Ovary (tissue), 9 donors: ENCODE results near the gene UGT1A5. TPM values are rescaled to one million over a fixed set of nuclear protein-coding genes. Genes with fewer than 3 reads are reported as not detected.

Experiments used
- DNase-seq, 5 donors: peaks; one replicate each; pipeline ENCODE4 v3.0.0-alpha.2; 2019 to 2020
- H3K27ac ChIP-seq, 2 donors: fragments of 200-600 bp; one replicate each; pipeline versions ENCODE4 v1.5.1 to v1.8.0; 2019 to 2022
- H3K27me3 ChIP-seq: fragments of 200-600 bp; one replicate; pipeline ENCODE4 v1.8.0; 2022
- H3K36me3 ChIP-seq: fragments of 200-600 bp; sonication (generic); one replicate; pipeline ENCODE4 v1.5.1; 2019
- H3K4me1 ChIP-seq: one replicate; pipeline ENCODE4 v1.8.1; 2013; ENCODE audit warnings: mild to moderate bottlenecking, moderate library complexity; ENCODE audit not compliant: insufficient read depth
- H3K4me3 ChIP-seq: fragments of 200-600 bp; sonication (generic); one replicate; pipeline ENCODE4 v1.5.1; 2017
- H3K9me3 ChIP-seq, 2 donors: fragments of 200-600 bp in 1 of 2; sonication (generic) in 1 of 2; one replicate each; pipeline versions ENCODE4 v1.5.1 to v1.8.1; 2013 to 2019; ENCODE audit warnings: mild to moderate bottlenecking in 1 of 2, moderate library complexity in 1 of 2
- EP300 ChIP-seq: sonication (generic); formaldehyde crosslinking; IDR thresholded peaks from one replicate; pipeline ENCODE4 v1.6.1; 2017; ENCODE audit warnings: antibody characterized with exemption
- POLR2A ChIP-seq: fragments of 450-650 bp; IDR thresholded peaks from one replicate; pipeline ENCODE4 v1.6.1; 2017; ENCODE audit warnings: antibody characterized with exemption, mild to moderate bottlenecking, moderate library complexity
- WGBS, 3 donors: extraction: QIAGEN DNeasy Blood & Tissue Kit in 1 of 3; methylation state at CpG; one replicate each; pipeline versions ENCODE4 v1.1.5 to v1.1.7; 2013 to 2017; 5-methylcytosine and 5-hydroxymethylcytosine counted together
- intact Hi-C, 4 donors: fragments of 100-400 bp; cut with DNase I; formaldehyde crosslinking; loops; one replicate each; pipeline versions ENCODE4 v1.11.0 to v1.15.1; 2022 to 2023
- polyA plus RNA-seq, 2 donors: library from polyadenylated mRNA; stranded (reverse); fragments of 200-250 nt in 1 of 2; fragments of 350-450 nt in 1 of 2; fragmentation: Illumina TruSeq in 1 of 2; extraction: RNeasy Lipid Tissue Mini Kit (QIAGEN cat#74804) in 1 of 2; gene quantifications; one replicate each; pipeline ENCODE4 v1.2.3, GENCODE V29; 2013 to 2014
- total RNA-seq, 7 donors: library from RNA; depleted of rRNA in 2 of 7; stranded (reverse); fragments of >200 nt in 2 of 7; fragmentation: NEBNext Ultra II Directional in 3 of 7; extraction: Animal tissue kit (Norgen Biotek cat#: 25700) in 3 of 7; gene quantifications; one replicate each; pipeline versions ENCODE4 v1.1.0 to v1.2.4, GENCODE V29; 2016 to 2023
- TF ChIP-seq, protein P1 (sequence below), 3 donors: fragments of 450-650 bp in 2 of 3; fragments of 200-600 bp in 1 of 3; IDR thresholded peaks; one replicate each; pipeline versions ENCODE4 v1.5.1 to v1.8.0; 2016 to 2022; ENCODE audit warnings: antibody characterized with exemption in 3 of 3, mild to moderate bottlenecking in 1 of 3
- donor health status: DM: no; HTN: no; CAD: no; lungs with moderate emphysema.
- donor health status: DM: no; HTN: no; CAD: no.
- donor health status: Bipolar disorder and iron deficiency.
- donor health status: DM: yes; HTN: yes; CAD: no.
- donor health status: DM: no; HTN: no; CAD: no.
- donor health status: DM: yes; HTN: yes; CAD: no.

UGT1A5 gene
- total and polyA plus RNA-seq, 9 donors, result not detected

DNA sequence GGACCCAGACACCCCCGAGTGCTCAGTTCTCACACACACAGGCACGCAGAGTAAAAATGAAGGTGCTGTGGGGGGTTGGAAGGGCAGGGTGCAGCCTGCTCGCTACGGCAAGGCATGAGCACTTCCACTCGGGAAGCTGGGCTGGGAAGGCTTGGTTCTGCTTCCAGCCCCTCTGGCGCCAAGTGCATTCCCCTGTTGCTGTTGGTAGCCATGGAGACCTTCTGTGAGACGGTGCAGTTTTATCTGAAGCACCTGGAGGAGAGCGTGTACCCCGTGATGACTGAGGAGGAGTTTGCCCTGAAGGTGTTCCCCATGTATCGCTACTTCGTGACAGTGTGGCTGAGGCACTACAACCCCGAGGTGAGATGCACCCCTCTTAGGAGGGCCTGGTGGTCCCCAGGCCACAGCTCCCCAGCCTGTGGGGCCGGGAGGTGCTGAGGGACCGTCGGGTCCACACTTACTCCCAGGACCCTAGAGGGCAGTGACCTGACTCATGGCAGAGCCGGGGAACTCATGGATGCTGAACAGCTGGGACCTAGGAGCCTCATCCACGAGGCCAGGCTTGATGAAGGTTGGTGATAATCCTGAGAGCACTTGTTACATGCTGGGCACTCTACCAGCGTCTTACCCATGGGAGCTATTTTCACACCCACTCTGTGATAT lies 80.9 kb downstream of the UGT1A5 start:
- no peak for TF ChIP-seq EP300
- no peak for TF ChIP-seq POLR2A
- TF ChIP-seq, protein P1, sequence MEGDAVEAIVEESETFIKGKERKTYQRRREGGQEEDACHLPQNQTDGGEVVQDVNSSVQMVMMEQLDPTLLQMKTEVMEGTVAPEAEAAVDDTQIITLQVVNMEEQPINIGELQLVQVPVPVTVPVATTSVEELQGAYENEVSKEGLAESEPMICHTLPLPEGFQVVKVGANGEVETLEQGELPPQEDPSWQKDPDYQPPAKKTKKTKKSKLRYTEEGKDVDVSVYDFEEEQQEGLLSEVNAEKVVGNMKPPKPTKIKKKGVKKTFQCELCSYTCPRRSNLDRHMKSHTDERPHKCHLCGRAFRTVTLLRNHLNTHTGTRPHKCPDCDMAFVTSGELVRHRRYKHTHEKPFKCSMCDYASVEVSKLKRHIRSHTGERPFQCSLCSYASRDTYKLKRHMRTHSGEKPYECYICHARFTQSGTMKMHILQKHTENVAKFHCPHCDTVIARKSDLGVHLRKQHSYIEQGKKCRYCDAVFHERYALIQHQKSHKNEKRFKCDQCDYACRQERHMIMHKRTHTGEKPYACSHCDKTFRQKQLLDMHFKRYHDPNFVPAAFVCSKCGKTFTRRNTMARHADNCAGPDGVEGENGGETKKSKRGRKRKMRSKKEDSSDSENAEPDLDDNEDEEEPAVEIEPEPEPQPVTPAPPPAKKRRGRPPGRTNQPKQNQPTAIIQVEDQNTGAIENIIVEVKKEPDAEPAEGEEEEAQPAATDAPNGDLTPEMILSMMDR (IDR thresholded peaks at IDR 0.05), result no peak
- WGBS, 3 donors, result 62 to 66% (median 64%) methylated on average over 15 to 18 of the region's 18 CpGs
- intact Hi-C loops, result no loop called here
- H3K4me3 ChIP-seq, result no peak overlapping the region
- H3K4me1 ChIP-seq, result no peaks in the 10 kb centered on the region
- H3K27me3 ChIP-seq, result no peaks in the 10 kb centered on the region
- no peaks in the 10 kb centered on the region for H3K36me3 ChIP-seq
- no peak for DNase-seq
- no peaks in the 10 kb centered on the region for H3K9me3 ChIP-seq
- H3K27ac ChIP-seq, result no peak overlapping the region

DNA sequence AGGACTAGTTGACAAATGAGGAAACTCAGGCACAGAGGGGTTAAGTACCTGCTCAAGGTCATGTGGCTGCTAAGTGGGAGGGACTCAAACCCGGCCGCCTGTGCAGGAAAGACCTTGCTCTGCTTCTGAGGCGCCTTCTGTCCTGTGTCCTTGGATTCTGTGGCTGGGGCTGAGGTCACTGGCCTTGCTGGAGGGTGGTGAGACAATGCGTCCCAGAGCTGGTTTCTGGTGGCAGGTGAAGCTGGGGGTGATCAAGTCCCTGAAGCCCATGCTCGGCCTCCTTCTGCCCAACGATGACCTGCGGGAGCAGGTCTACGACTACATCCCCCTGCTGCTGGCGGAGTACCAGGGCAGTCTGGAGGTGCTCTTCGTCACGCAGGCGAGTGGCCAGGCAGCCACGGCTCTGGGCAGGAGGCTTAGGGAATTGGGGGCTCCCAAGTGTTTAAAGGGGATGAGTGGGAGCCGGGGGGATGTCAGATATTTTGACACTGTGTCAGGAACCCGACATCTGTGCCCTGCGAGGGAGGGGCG lies 81.5 kb downstream of the UGT1A5 start:
- intact Hi-C loops, result no loop called here
- TF ChIP-seq POLR2A (no peak), EP300 (no peak)
- TF ChIP-seq, protein P1 (IDR thresholded peaks at IDR 0.05), result no peak
- Histone ChIP-seq H3K4me1 (no peaks in the 10 kb centered on the region), H3K27ac (no peak overlapping the region), H3K27me3 (no peaks in the 10 kb centered on the region), H3K9me3 (no peaks in the 10 kb centered on the region), H3K36me3 (no peaks in the 10 kb centered on the region), H3K4me3 (no peak overlapping the region)
- WGBS, 3 donors, result 59 to 66% (median 64%) methylated on average over 17 of the region's 17 CpGs
- DNase-seq, result no peak

DNA sequence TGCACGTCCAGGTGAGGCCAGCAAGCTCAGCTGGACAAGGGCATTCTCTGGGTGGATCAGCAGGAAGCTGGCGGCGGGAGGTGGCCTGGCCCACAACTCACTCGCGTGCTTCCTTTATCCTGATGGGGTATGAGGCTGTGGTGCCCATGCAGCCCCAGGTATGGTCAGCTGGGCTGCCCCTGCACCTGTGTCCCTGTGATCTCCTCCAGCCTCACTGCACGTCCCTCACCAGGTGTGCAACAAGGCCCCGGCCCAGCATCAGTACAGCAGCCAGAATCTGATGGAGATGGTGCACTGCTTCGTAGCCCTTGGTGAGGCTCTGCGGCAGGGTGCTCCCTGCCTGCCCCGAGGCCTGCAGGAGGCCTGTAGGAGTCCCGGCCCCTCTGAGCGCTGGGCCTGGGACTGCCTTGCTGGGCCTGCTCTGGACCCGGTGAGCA lies 83.0 kb downstream of the UGT1A5 start:
- WGBS, 3 donors, result 88 to 96% (median 92%) methylated on average over 13 of the region's 13 CpGs
- H3K9me3 ChIP-seq, result no peaks in the 10 kb centered on the region
- intact Hi-C loops, result no loop called here
- H3K27ac ChIP-seq, result no peak overlapping the region
- DNase-seq, result no peak
- no peaks in the 10 kb centered on the region for H3K36me3 ChIP-seq
- H3K27me3 ChIP-seq, result no peaks in the 10 kb centered on the region
- TF ChIP-seq EP300 (no peak), POLR2A (no peak)
- TF ChIP-seq, protein P1 (IDR thresholded peaks at IDR 0.05), result no peak
- no peaks in the 10 kb centered on the region for H3K4me1 ChIP-seq
- H3K4me3 ChIP-seq, result no peak overlapping the region

DNA sequence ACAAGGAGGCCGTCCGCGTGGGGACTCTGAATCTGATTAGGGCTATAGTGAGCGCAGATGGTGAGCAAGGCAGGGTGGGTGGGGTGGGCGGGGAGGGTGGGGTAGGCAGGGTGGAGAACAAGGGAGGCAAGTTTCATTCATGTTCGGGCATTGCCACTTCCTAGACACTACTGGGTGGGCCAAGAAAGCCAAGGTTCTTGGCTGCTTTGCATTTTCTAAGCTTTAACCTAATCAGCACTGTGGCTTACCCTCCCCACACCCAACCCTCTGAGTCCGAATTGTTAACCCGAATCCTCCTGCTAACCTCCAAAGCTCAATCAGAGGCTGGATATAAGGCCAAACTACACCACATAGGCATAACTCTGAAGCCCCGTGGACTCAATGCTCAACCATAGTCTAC lies 83.5 kb downstream of the UGT1A5 start:
- DNase-seq, result no peak
- Histone ChIP-seq H3K36me3 (no peaks in the 10 kb centered on the region), H3K27ac (no peak overlapping the region), H3K27me3 (no peaks in the 10 kb centered on the region), H3K4me1 (no peaks in the 10 kb centered on the region), H3K9me3 (no peaks in the 10 kb centered on the region), H3K4me3 (no peak overlapping the region)
- 75 to 91% (median 81%) methylated on average over 9 of the region's 9 CpGs for WGBS, 3 donors
- TF ChIP-seq, protein P1 (IDR thresholded peaks at IDR 0.05), result no peak
- no peak for TF ChIP-seq EP300
- TF ChIP-seq POLR2A, result no peak
- intact Hi-C loops, result no loop called here
